Body of pancreas (tissue), 4 donors: ENCODE data around the gene GP2.

Experiments
- CTCF ChIP-seq, 7 experiments: fragments of 450-650 bp in 4 of 7; fragments of 200-600 bp in 3 of 7; sonication (generic) in 3 of 7; IDR thresholded peaks; one replicate each; pipeline ENCODE4 v1.5.1; 2016 to 2019; ENCODE audit warnings: antibody characterized with exemption in 7 of 7
- POLR2A ChIP-seq, 3 donors: fragments of 450-650 bp; IDR thresholded peaks; one replicate each; pipeline ENCODE4 v1.6.1; 2016; ENCODE audit warnings: antibody characterized with exemption in 3 of 3, mild to moderate bottlenecking in 2 of 3

GRCh38 chr16:20307791-20308190 is 19.5 kb downstream of the GP2 start:
- TF ChIP-seq POLR2A (IDR thresholded peaks at IDR 0.05): peak in 1 of 3 donors; percentile 17
- no peak for TF ChIP-seq CTCF (IDR thresholded peaks at IDR 0.05)
